ENCODE measurements around the gene EXT2.

DNA sequence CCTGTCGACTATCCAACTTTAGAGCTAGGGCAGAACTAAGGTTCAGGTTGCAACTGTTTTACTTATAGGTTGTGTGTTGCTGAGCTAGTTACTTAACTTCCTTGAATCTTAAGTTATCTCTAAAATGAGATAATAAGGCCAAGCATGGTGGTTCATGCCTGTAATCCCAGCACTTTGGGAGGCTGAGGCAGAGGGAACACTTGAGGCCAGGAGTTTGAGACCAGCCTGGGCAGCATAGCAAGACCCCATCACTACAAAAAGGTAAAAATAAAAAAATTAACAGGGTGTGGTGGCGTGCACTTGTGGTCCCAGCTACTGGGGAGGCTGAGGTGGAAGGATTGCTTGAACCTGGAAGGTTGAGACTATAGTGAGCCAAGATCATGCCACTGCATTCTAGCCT is 27.3 kb upstream of the EXT2 start:
- TF ChIP-seq, protein P1, sequence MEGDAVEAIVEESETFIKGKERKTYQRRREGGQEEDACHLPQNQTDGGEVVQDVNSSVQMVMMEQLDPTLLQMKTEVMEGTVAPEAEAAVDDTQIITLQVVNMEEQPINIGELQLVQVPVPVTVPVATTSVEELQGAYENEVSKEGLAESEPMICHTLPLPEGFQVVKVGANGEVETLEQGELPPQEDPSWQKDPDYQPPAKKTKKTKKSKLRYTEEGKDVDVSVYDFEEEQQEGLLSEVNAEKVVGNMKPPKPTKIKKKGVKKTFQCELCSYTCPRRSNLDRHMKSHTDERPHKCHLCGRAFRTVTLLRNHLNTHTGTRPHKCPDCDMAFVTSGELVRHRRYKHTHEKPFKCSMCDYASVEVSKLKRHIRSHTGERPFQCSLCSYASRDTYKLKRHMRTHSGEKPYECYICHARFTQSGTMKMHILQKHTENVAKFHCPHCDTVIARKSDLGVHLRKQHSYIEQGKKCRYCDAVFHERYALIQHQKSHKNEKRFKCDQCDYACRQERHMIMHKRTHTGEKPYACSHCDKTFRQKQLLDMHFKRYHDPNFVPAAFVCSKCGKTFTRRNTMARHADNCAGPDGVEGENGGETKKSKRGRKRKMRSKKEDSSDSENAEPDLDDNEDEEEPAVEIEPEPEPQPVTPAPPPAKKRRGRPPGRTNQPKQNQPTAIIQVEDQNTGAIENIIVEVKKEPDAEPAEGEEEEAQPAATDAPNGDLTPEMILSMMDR (IDR thresholded peaks at IDR 0.05; ENCODE audit: low read depth, low read length, poor library complexity, severe bottlenecking), result no peak
- TF ChIP-seq EZH2phosphoT487 (IDR thresholded peaks at IDR 0.05; ENCODE audit: borderline replicate concordance, low read length), result no peak

Measured in DOHH2 (cell line).